ENCODE data around the gene ARHGAP4. TPM values are rescaled to one million over a fixed set of nuclear protein-coding genes. Genes with fewer than 3 reads are reported as not detected.

ARHGAP4 gene
- total and polyA plus RNA-seq, 10 of the 15 experiments (the other 5 are each of a cell fraction or from before 2014, with no cell fraction given) = 0.71 to 120 (median 44.3) TPM

- TF ChIP-seq, protein P1, sequence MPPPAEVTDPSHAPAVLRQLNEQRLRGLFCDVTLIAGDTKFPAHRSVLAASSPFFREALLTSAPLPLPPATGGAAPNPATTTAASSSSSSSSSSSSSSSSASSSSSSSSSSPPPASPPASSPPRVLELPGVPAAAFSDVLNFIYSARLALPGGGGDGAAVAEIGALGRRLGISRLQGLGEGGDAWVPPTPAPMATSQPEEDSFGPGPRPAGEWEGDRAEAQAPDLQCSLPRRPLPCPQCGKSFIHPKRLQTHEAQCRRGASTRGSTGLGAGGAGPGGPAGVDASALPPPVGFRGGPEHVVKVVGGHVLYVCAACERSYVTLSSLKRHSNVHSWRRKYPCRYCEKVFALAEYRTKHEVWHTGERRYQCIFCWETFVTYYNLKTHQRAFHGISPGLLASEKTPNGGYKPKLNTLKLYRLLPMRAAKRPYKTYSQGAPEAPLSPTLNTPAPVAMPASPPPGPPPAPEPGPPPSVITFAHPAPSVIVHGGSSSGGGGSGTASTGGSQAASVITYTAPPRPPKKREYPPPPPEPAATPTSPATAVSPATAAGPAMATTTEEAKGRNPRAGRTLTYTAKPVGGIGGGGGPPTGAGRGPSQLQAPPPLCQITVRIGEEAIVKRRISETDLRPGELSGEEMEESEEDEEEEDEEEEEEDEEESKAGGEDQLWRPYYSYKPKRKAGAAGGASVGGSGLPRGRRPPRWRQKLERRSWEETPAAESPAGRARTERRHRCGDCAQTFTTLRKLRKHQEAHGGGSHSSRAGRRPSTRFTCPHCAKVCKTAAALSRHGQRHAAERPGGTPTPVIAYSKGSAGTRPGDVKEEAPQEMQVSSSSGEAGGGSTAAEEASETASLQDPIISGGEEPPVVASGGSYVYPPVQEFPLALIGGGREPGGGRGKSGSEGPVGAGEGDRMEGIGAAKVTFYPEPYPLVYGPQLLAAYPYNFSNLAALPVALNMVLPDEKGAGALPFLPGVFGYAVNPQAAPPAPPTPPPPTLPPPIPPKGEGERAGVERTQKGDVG (CRISPR knock-in tag; IDR thresholded peaks at IDR 0.05) = no peak
- no peak for TF ChIP-seq NFYB (IDR thresholded peaks at IDR 0.05; ENCODE audit: insufficient read depth, low read depth, low read length)
Measured at GRCh38 chrX:153937056-153937455, 11.0 kb upstream of the ARHGAP4 start (continued).

GRCh38 chrX:153935326-153935851 is 9.3 kb upstream of the ARHGAP4 start:
- no TSS peak for BruUV-seq (replicated peaks)
- Histone ChIP-seq H3K9me3 (replicated peaks; ENCODE audit: control insufficient read depth, insufficient read depth, low read length) (no peaks in the 10 kb centered on the region), H3K27ac (ENCODE audit: control insufficient read depth, insufficient read depth) (no peak overlapping the region), H3K79me2 (ENCODE audit: control insufficient read depth, insufficient read depth, low read length) (peaks cover 11% of the 10 kb centered on the region), H3K4me3 (peak overlapping the region; percentile 34; the same call in 1 of the 2 replicates), H3K4me1 (ENCODE audit: control insufficient read depth, insufficient read depth, low read length) (no peaks in the 10 kb centered on the region), H3K4me2 (ENCODE audit: control insufficient read depth, insufficient read depth) (peak overlapping the region; percentile 69), H3K27me3 (replicated peaks in 1 of 2; ENCODE audit: control insufficient read depth in 2 of 2, insufficient read depth in 2 of 2, low read length in 1 of 2) (no peaks in the 10 kb centered on the region), H3K9ac (ENCODE audit: control insufficient read depth, insufficient read depth, low read length) (peak overlapping the region; percentile 16; the same call in 1 of the 2 replicates), H2AFZ (ENCODE audit: control insufficient read depth, low read depth, low read length) (no peak overlapping the region), H3K36me3 (ENCODE audit: control insufficient read depth in 2 of 2, insufficient read depth in 2 of 2, low read length in 1 of 2) (no peaks in the 10 kb centered on the region; a peak in 3 of 4 replicates), H4K20me1 (ENCODE audit: control insufficient read depth, insufficient read depth) (no peaks in the 10 kb centered on the region)
- in situ Hi-C loops (cut with MboI) = no loop called here
- SMC1A ChIA-PET (ENCODE audit: uncharacterized antibody, unreplicated experiment) = interaction anchor here (1.9 kb wide), 1 partner anchor 12 kb away, joined by 6 read pairs; no protein-coding TSS in a partner anchor
- WGBS (ENCODE audit: insufficient coverage, insufficient replicate concordance, low lambda C conversion rate, missing lambda C conversion rate) = 50% methylated on average over 26 of the region's 32 CpGs
- FAIRE-seq (no peak), DNase-seq (ENCODE audit: low read depth, low spot score) (no peak), ATAC-seq (peak; percentile 10; the same call in 2 of the 3 replicates)
- intact Hi-C loops (cut with micrococcal nuclease; ENCODE audit: unreplicated experiment) = no loop called here
- POLR2A ChIA-PET = interaction anchor here (0.9 to 1.6 kb wide), 3 partner anchors 9 to 12 kb away, joined by 3 to 6 read pairs (median 3); no protein-coding TSS in a partner anchor
- TF ChIP-seq NR2F1 (conservative IDR thresholded peaks at IDR 0.05) (peak; percentile 36; the same call in 1 of the 2 replicates), ZNF207 (IDR thresholded peaks at IDR 0.05; ENCODE audit: borderline replicate concordance) (no peak), SMC3 (IDR thresholded peaks at IDR 0.05; ENCODE audit: borderline replicate concordance, low read length) (no peak), CBX3 (IDR thresholded peaks at IDR 0.05; ENCODE audit: borderline replicate concordance, low read depth) (no peak), JUND (IDR thresholded peaks at IDR 0.05; ENCODE audit: low read depth, low read length) (no peak)
- TF ChIP-seq, protein P2, sequence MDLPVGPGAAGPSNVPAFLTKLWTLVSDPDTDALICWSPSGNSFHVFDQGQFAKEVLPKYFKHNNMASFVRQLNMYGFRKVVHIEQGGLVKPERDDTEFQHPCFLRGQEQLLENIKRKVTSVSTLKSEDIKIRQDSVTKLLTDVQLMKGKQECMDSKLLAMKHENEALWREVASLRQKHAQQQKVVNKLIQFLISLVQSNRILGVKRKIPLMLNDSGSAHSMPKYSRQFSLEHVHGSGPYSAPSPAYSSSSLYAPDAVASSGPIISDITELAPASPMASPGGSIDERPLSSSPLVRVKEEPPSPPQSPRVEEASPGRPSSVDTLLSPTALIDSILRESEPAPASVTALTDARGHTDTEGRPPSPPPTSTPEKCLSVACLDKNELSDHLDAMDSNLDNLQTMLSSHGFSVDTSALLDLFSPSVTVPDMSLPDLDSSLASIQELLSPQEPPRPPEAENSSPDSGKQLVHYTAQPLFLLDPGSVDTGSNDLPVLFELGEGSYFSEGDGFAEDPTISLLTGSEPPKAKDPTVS (IDR thresholded peaks at IDR 0.05; ENCODE audit: low read depth, low read length) = no peak
- CTCF ChIA-PET = interaction anchor here (0.5 to 4.4 kb wide), 4 partner anchors 10 to 25 kb away, joined by 3 to 28 read pairs (median 8); partner anchors contain the start of gene ARHGAP4
- RAD21 ChIA-PET (ENCODE audit: unreplicated experiment) = interaction anchor here (0.9 to 1.6 kb wide), 5 partner anchors 9 to 46 kb away, joined by 3 to 8 read pairs (median 3); no protein-coding TSS in a partner anchor

Data from GM12878 (cell line).